Measurements from ENCODE around the gene RAVER2. TPM values are rescaled to one million over a fixed set of nuclear protein-coding genes. Genes with fewer than 3 reads are reported as not detected.

The RAVER2 gene
- total and polyA plus RNA-seq, 4 donors: 2.9 to 30.2 (median 6.8) TPM

DNA sequence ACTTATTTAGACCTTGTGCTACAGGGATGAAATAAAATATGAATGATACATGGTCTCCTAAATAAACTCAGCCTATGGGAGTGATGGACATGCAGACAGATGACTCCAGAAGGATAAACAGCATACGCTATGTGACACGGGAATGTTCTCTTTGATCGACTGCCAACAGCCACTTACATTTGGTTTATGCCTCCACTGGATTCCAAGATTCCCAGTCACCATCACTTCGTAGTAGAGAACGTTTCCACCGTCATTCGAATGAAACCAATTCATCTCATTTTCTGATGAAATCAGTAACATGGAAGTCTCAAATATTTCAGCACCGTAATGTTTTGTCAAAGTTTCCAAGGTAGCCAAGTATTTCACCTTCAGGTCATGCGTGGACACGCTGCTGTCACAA is 121.8 kb downstream of the RAVER2 start:
- DNase-seq (peak in 1 of 3 donors; percentile 19), ATAC-seq (ENCODE audit: insufficient read depth, low FRiP score) (no peak)
- no peak overlapping the region for H3K27ac ChIP-seq (ENCODE audit: low read depth in 1 of 2, low read length in 1 of 2)
- H3K4me3 ChIP-seq: no peak overlapping the region
- H3K4me1 ChIP-seq (ENCODE audit: control insufficient read depth in 5 of 5, insufficient read depth in 5 of 5, low read length in 5 of 5): peaks cover 0 to 3% (median 0%) of the 10 kb centered on the region in 5 donors
- H3K9me3 ChIP-seq (ENCODE audit: control insufficient read depth in 4 of 4, insufficient read depth in 3 of 4, low read length in 3 of 4): no peaks in the 10 kb centered on the region
- TF ChIP-seq, protein P1, sequence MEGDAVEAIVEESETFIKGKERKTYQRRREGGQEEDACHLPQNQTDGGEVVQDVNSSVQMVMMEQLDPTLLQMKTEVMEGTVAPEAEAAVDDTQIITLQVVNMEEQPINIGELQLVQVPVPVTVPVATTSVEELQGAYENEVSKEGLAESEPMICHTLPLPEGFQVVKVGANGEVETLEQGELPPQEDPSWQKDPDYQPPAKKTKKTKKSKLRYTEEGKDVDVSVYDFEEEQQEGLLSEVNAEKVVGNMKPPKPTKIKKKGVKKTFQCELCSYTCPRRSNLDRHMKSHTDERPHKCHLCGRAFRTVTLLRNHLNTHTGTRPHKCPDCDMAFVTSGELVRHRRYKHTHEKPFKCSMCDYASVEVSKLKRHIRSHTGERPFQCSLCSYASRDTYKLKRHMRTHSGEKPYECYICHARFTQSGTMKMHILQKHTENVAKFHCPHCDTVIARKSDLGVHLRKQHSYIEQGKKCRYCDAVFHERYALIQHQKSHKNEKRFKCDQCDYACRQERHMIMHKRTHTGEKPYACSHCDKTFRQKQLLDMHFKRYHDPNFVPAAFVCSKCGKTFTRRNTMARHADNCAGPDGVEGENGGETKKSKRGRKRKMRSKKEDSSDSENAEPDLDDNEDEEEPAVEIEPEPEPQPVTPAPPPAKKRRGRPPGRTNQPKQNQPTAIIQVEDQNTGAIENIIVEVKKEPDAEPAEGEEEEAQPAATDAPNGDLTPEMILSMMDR (IDR thresholded peaks at IDR 0.05; ENCODE audit: control extremely low read depth, extremely low read depth): no peak
- H3K36me3 ChIP-seq (ENCODE audit: control insufficient read depth in 4 of 4, insufficient read depth in 4 of 4, low read length in 4 of 4): peaks cover 8 to 43% (median 38%) of the 10 kb centered on the region in 4 donors
- H3K27me3 ChIP-seq (ENCODE audit: control insufficient read depth in 3 of 3, insufficient read depth in 3 of 3, low read length in 2 of 3): no peaks in the 10 kb centered on the region
- WGBS, 2 donors: 83 to 91% methylated on average over 10 of the region's 10 CpGs
- no peak overlapping the region for H3K9ac ChIP-seq (ENCODE audit: insufficient read depth in 1 of 2, low read length in 2 of 2)

DNA sequence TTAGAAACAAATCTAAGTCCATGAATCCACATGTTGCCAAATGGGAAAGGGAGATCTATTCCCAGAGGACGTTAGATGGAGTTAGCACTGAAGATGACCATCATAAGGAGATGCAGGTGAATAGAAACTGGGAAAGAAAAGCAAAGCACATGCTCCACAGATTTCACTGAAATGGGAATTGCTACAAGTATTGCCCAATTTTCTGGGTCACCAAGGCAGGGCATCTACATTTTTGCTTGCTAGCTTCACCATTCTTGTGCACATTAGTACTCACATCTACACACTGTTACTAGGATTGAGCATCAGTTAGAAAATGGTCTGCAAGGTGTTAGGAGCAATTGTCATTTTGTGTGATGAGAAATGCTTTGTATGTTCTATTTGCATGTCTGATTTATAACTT is 122.4 kb downstream of the RAVER2 start:
- DNase-seq (no peak), ATAC-seq (ENCODE audit: insufficient read depth, low FRiP score) (no peak)
- Histone ChIP-seq H3K4me3 (no peak overlapping the region), H3K9ac (ENCODE audit: insufficient read depth in 1 of 2, low read length in 2 of 2) (no peak overlapping the region), H3K36me3 (ENCODE audit: control insufficient read depth in 4 of 4, insufficient read depth in 4 of 4, low read length in 4 of 4) (peaks cover 8 to 44% (median 41%) of the 10 kb centered on the region in 4 donors), H3K9me3 (ENCODE audit: control insufficient read depth in 4 of 4, insufficient read depth in 3 of 4, low read length in 3 of 4) (no peaks in the 10 kb centered on the region), H3K27ac (ENCODE audit: low read depth in 1 of 2, low read length in 1 of 2) (no peak overlapping the region), H3K27me3 (ENCODE audit: control insufficient read depth in 3 of 3, insufficient read depth in 3 of 3, low read length in 2 of 3) (no peaks in the 10 kb centered on the region), H3K4me1 (ENCODE audit: control insufficient read depth in 5 of 5, insufficient read depth in 5 of 5, low read length in 5 of 5) (peaks cover 0 to 3% (median 0%) of the 10 kb centered on the region in 5 donors)
- TF ChIP-seq, protein P1 (IDR thresholded peaks at IDR 0.05; ENCODE audit: control extremely low read depth, extremely low read depth): no peak
- 92 to 96% methylated on average over 1 of the region's 1 CpG for WGBS, 2 donors

DNA sequence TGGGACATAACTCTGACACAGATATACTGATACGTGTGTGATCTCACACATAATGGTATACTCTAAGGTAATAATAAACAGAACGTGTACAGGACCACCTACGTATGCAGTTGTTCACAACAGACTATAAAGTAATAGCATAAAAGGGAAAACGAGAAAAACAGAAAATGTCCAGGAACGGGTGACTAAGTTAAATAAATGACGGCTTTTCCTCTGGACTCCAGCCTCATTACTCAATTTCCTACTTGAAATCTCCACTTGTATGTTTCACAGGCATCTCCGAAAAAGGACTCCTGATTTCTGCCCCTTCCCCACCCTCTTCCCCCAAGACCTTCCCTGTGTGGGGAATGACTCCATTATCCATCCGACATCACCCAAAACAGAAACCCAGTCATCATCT is 126.4 kb downstream of the RAVER2 start:
- Histone ChIP-seq H3K27ac (ENCODE audit: low read depth in 1 of 2, low read length in 1 of 2) (no peak overlapping the region), H3K4me1 (ENCODE audit: control insufficient read depth in 5 of 5, insufficient read depth in 5 of 5, low read length in 5 of 5) (peaks cover 0 to 3% (median 0%) of the 10 kb centered on the region in 5 donors), H3K36me3 (ENCODE audit: control insufficient read depth in 4 of 4, insufficient read depth in 4 of 4, low read length in 4 of 4) (peaks cover 12 to 58% (median 49%) of the 10 kb centered on the region in 4 donors), H3K9ac (ENCODE audit: insufficient read depth in 1 of 2, low read length in 2 of 2) (no peak overlapping the region), H3K27me3 (ENCODE audit: control insufficient read depth in 3 of 3, insufficient read depth in 3 of 3, low read length in 2 of 3) (no peaks in the 10 kb centered on the region), H3K4me3 (no peak overlapping the region), H3K9me3 (ENCODE audit: control insufficient read depth in 4 of 4, insufficient read depth in 3 of 4, low read length in 3 of 4) (no peaks in the 10 kb centered on the region)
- WGBS, 2 donors: 82 to 90% methylated on average over 8 of the region's 8 CpGs
- ATAC-seq (ENCODE audit: insufficient read depth, low FRiP score) (no peak), DNase-seq (no peak)
- TF ChIP-seq, protein P1 (IDR thresholded peaks at IDR 0.05; ENCODE audit: control extremely low read depth, extremely low read depth): no peak

DNA sequence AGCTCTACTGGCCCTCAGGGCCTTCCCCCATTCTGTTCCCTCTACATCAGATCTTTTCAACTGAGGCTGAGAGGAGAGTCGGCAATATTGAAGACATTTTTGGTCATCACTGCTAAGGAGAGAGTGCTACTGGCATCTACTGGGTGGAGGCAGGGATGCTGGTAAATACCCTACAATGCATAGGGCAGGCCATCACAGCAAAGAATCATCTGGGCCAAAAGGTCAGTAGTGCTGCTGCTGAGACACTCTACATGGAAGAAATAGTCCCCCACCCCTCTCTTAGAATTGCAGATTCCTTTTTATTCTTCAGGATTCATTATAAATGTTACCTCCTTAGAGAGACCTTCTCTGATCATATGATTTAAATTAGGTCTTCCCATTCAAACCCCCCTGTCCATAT is 127.2 kb downstream of the RAVER2 start:
- Histone ChIP-seq H3K36me3 (ENCODE audit: control insufficient read depth in 4 of 4, insufficient read depth in 4 of 4, low read length in 4 of 4) (peaks cover 12 to 54% (median 47%) of the 10 kb centered on the region in 4 donors), H3K27me3 (ENCODE audit: control insufficient read depth in 3 of 3, insufficient read depth in 3 of 3, low read length in 2 of 3) (no peaks in the 10 kb centered on the region), H3K9ac (ENCODE audit: insufficient read depth in 1 of 2, low read length in 2 of 2) (no peak overlapping the region), H3K4me1 (ENCODE audit: control insufficient read depth in 5 of 5, insufficient read depth in 5 of 5, low read length in 5 of 5) (peaks cover 0 to 3% (median 0%) of the 10 kb centered on the region in 5 donors), H3K4me3 (no peak overlapping the region), H3K9me3 (ENCODE audit: control insufficient read depth in 4 of 4, insufficient read depth in 3 of 4, low read length in 3 of 4) (no peaks in the 10 kb centered on the region), H3K27ac (ENCODE audit: low read depth in 1 of 2, low read length in 1 of 2) (no peak overlapping the region)
- TF ChIP-seq, protein P1 (IDR thresholded peaks at IDR 0.05; ENCODE audit: control extremely low read depth, extremely low read depth): no peak
- ATAC-seq (ENCODE audit: insufficient read depth, low FRiP score) (no peak), DNase-seq (no peak)
- 96 to 100% methylated on average over 1 of the region's 1 CpG for WGBS, 2 donors

Measured in lung (tissue), 12 donors.